KMS-11 (cell line): ENCODE results near the gene DCST2.

ENCODE experiments used
- H2AFZ ChIP-seq: fragments of 200-600 bp; sonication (generic); 2 replicates; pipeline ENCODE4 v1.6.1; 2016; ENCODE audit warnings: antibody characterized with exemption, mixed run types, low read depth
- H3K27ac ChIP-seq: fragments of 200-600 bp; sonication (generic); 2 replicates; pipeline ENCODE4 v1.6.1; 2016; ENCODE audit warnings: mild to moderate bottlenecking, mixed run types
- H3K27me3 ChIP-seq: fragments of 200-600 bp; sonication (generic); 2 replicates; pipeline ENCODE4 v1.6.1; 2017; ENCODE audit warnings: mild to moderate bottlenecking, low read depth, mixed run types, moderate library complexity; ENCODE audit not compliant: insufficient read depth
- H3K36me3 ChIP-seq: fragments of 200-600 bp; sonication (generic); 2 replicates; pipeline ENCODE4 v1.6.1; 2017; ENCODE audit warnings: mild to moderate bottlenecking, mixed run types; ENCODE audit not compliant: insufficient read depth
- H3K4me1 ChIP-seq: fragments of 200-600 bp; sonication (generic); 2 replicates; pipeline ENCODE4 v1.6.1; 2016; ENCODE audit warnings: mild to moderate bottlenecking, low read depth, mixed run types; ENCODE audit not compliant: poor library complexity, severe bottlenecking
- H3K4me2 ChIP-seq: fragments of 200-600 bp; sonication (generic); 2 replicates; pipeline ENCODE4 v1.7.0; 2016; ENCODE audit warnings: mild to moderate bottlenecking, mixed run types
- H3K4me3 ChIP-seq: fragments of 200-600 bp; sonication (generic); IDR thresholded peaks from 2 replicates; pipeline ENCODE4 v1.6.1; 2017; ENCODE audit warnings: low read depth, low read length, mixed read lengths; ENCODE audit not compliant: insufficient read depth
- H3K79me2 ChIP-seq: fragments of 200-600 bp; sonication (generic); 2 replicates; pipeline ENCODE4 v1.6.1; 2016; ENCODE audit warnings: low read depth, mixed run types; ENCODE audit not compliant: insufficient read depth
- H3K9ac ChIP-seq: fragments of 200-600 bp; sonication (generic); 2 replicates; pipeline ENCODE4 v1.6.1; 2016; ENCODE audit warnings: mild to moderate bottlenecking, mixed run types
- H4K20me1 ChIP-seq: fragments of 200-600 bp; sonication (generic); 2 replicates; pipeline ENCODE4 v1.6.1; 2016; ENCODE audit warnings: mild to moderate bottlenecking, mixed run types; ENCODE audit not compliant: insufficient read depth
- CTCF ChIP-seq: fragments of 200-600 bp; sonication (generic); conservative IDR thresholded peaks from 2 replicates; pipeline ENCODE4 v1.6.1; 2017; ENCODE audit warnings: low read depth, mild to moderate bottlenecking, antibody characterized with exemption, low read length, moderate library complexity, mixed read lengths

The DCST2 gene

GRCh38 chr1:155077758-155078445 lies 44.3 kb upstream of the DCST2 start:
- Histone ChIP-seq H3K4me3 (no peak overlapping the region), H3K4me2 (peak overlapping the region; percentile 77), H3K36me3 (no peaks in the 10 kb centered on the region), H3K27me3 (peaks cover 55% of the 10 kb centered on the region), H3K27ac (no peak overlapping the region), H3K9ac (no peak overlapping the region), H3K4me1 (peaks cover 61% of the 10 kb centered on the region), H2AFZ (peak overlapping the region; percentile 53), H4K20me1 (no peaks in the 10 kb centered on the region), H3K79me2 (no peaks in the 10 kb centered on the region)
- no peak for TF ChIP-seq CTCF

- H3K36me3 ChIP-seq, result no peaks in the 10 kb centered on the region
- H3K4me3 ChIP-seq, result no peak overlapping the region
- no peak overlapping the region for H3K27ac ChIP-seq
- H3K4me2 ChIP-seq, result peak overlapping the region; percentile 3; the same call in 1 of the 2 replicates
- H4K20me1 ChIP-seq, result no peaks in the 10 kb centered on the region
- TF ChIP-seq CTCF, result no peak
- no peak overlapping the region for H2AFZ ChIP-seq
- H3K4me1 ChIP-seq, result peaks cover 57% of the 10 kb centered on the region
- peaks cover 50% of the 10 kb centered on the region for H3K27me3 ChIP-seq
- H3K9ac ChIP-seq, result no peak overlapping the region
- H3K79me2 ChIP-seq, result no peaks in the 10 kb centered on the region
These were observed 43.8 kb upstream of the DCST2 start for GRCh38 chr1:155077346-155077745.

GRCh38 chr1:155076371-155076770 lies 42.8 kb upstream of the DCST2 start:
- Histone ChIP-seq H3K4me2 (no peak overlapping the region), H4K20me1 (no peaks in the 10 kb centered on the region), H3K36me3 (no peaks in the 10 kb centered on the region), H3K4me3 (no peak overlapping the region), H2AFZ (no peak overlapping the region), H3K79me2 (no peaks in the 10 kb centered on the region), H3K4me1 (peaks cover 48% of the 10 kb centered on the region), H3K27me3 (peaks cover 40% of the 10 kb centered on the region), H3K9ac (no peak overlapping the region), H3K27ac (no peak overlapping the region)
- no peak for TF ChIP-seq CTCF

- no peak overlapping the region for H3K27ac ChIP-seq
- H3K4me2 ChIP-seq, result no peak overlapping the region
- no peak overlapping the region for H3K4me3 ChIP-seq
- H3K36me3 ChIP-seq, result no peaks in the 10 kb centered on the region
- peaks cover 39% of the 10 kb centered on the region for H3K4me1 ChIP-seq
- H2AFZ ChIP-seq, result no peak overlapping the region
- H3K79me2 ChIP-seq, result no peaks in the 10 kb centered on the region
- TF ChIP-seq CTCF, result no peak
- H3K27me3 ChIP-seq, result peaks cover 32% of the 10 kb centered on the region
- H3K9ac ChIP-seq, result no peak overlapping the region
- H4K20me1 ChIP-seq, result no peaks in the 10 kb centered on the region
These were observed 42.0 kb upstream of the DCST2 start for GRCh38 chr1:155075535-155075934.
